B cell (primary cell): ENCODE data around the gene PARD3. TPM values are rescaled to one million over a fixed set of nuclear protein-coding genes. Genes with fewer than 3 reads are reported as not detected.

ENCODE experiments used
- ATAC-seq: fragments of 200-7000 bp; cut with Tn5 transposase; one replicate; pipeline ENCODE4 v1.10.0; 2021; ENCODE audit warnings: low read depth, mild to moderate bottlenecking, moderate number of reproducible peaks, moderate library complexity
- CTCF ChIA-PET: fragments of 350-600 bp; sonication (Branson Sonifier 250); formaldehyde crosslinking; loops from one replicate; lab custom pipeline; 2021; ENCODE audit warnings: antibody characterized with exemption, inconsistent platforms; lab: Charles Lee
- POLR2A ChIA-PET: fragments of 350-600 bp; sonication (Branson Sonifier 250); formaldehyde crosslinking; loops from one replicate; lab custom pipeline; 2021; ENCODE audit warnings: antibody characterized with exemption; lab: Charles Lee
- DNase-seq: peaks from one replicate; pipeline ENCODE4 v3.0.0; 2013
- H2AFZ ChIP-seq: 2 replicates; pipeline ENCODE4 v1.6.1; 2012; ENCODE audit warnings: mild to moderate bottlenecking, low read depth, low read length; ENCODE audit not compliant: insufficient read depth, poor library complexity, severe bottlenecking
- H3K27ac ChIP-seq, 2 donors: 1 replicate in 1 of 2; 2 replicates in 1 of 2; pipeline ENCODE4 v1.5.1; 2012 to 2013; ENCODE audit warnings: low read length in 2 of 2, mild to moderate bottlenecking in 2 of 2, moderate library complexity in 1 of 2
- H3K27me3 ChIP-seq, 4 experiments: fragments of 200-600 bp in 1 of 4; sonication (generic) in 1 of 4; replicated peaks in 1 of 4; 1 replicate in 2 of 4; 2 replicates in 2 of 4; pipeline versions ENCODE4 v1.6.1 to v1.7.0; 2013 to 2016; ENCODE audit warnings: low read length in 3 of 4, mild to moderate bottlenecking in 2 of 4, mixed read lengths in 1 of 4, moderate library complexity in 1 of 4; ENCODE audit not compliant: insufficient read depth in 4 of 4, control insufficient read depth in 3 of 4; ENCODE audit errors: control extremely low read depth in 1 of 4
- H3K36me3 ChIP-seq, 2 experiments: replicated peaks in 1 of 2; 1 replicate in 1 of 2; 2 replicates in 1 of 2; pipeline versions ENCODE4 v1.6.1 to v1.7.1; 2013; ENCODE audit warnings: low read length in 1 of 2; ENCODE audit not compliant: insufficient read depth in 2 of 2, control insufficient read depth in 1 of 2; ENCODE audit errors: control extremely low read depth in 1 of 2, extremely low read depth in 1 of 2
- H3K4me1 ChIP-seq, 2 donors: fragments of 200-600 bp in 1 of 2; sonication (generic) in 1 of 2; 1 replicate in 1 of 2; 2 replicates in 1 of 2; pipeline versions ENCODE4 v1.5.1 to v1.6.1; 2013 to 2017; ENCODE audit warnings: low read length in 2 of 2; ENCODE audit not compliant: control insufficient read depth in 2 of 2, insufficient read depth in 2 of 2
- H3K4me2 ChIP-seq: replicated peaks from 2 replicates; pipeline ENCODE3; 2012; ENCODE audit warnings: mild to moderate bottlenecking, low read depth, low read length; ENCODE audit not compliant: poor library complexity, severe bottlenecking
- H3K4me3 ChIP-seq, 5 experiments: fragments of 200-600 bp in 1 of 5; sonication (generic) in 1 of 5; 1 replicate in 3 of 5; 2 replicates in 2 of 5; pipeline versions ENCODE4 v1.5.1 to v1.7.0; 2011 to 2016; ENCODE audit warnings: low read length in 4 of 5, mild to moderate bottlenecking in 4 of 5, low read depth in 2 of 5, control low read depth in 1 of 5, moderate library complexity in 1 of 5; ENCODE audit not compliant: insufficient read depth in 1 of 5; ENCODE audit errors: control extremely low read depth in 1 of 5, extremely low read depth in 1 of 5
- H3K79me2 ChIP-seq: fragments of 200-600 bp; sonication (generic); one replicate; pipeline ENCODE4 v1.6.0; 2016; ENCODE audit warnings: low read length; ENCODE audit not compliant: control insufficient read depth, insufficient read depth
- H3K9ac ChIP-seq: fragments of 200-600 bp; sonication (generic); 2 replicates; pipeline ENCODE4 v1.6.1; 2017; ENCODE audit warnings: mild to moderate bottlenecking, low read length, moderate library complexity
- H3K9me3 ChIP-seq, 3 donors: one replicate each; pipeline versions ENCODE4 v1.6.1 to v1.7.1; 2013; ENCODE audit warnings: low read length in 2 of 3; ENCODE audit not compliant: control insufficient read depth in 2 of 3, insufficient read depth in 1 of 3; ENCODE audit errors: control extremely low read depth in 1 of 3
- H4K20me1 ChIP-seq: 2 replicates; pipeline ENCODE4 v1.6.0; 2012; ENCODE audit warnings: mild to moderate bottlenecking, low read length; ENCODE audit not compliant: insufficient read depth, control insufficient read depth, poor library complexity, severe bottlenecking
- H3K27ac Mint-ChIP-seq: one replicate; pipeline ENCODE4 v1.8.0; 2021; ENCODE audit warnings: mixed read lengths
- H3K27me3 Mint-ChIP-seq: one replicate; pipeline ENCODE4 v1.8.0; 2021; ENCODE audit warnings: mixed read lengths
- H3K4me1 Mint-ChIP-seq: one replicate; pipeline ENCODE4 v1.8.0; 2021; ENCODE audit warnings: mixed read lengths
- H3K4me3 Mint-ChIP-seq: one replicate; pipeline ENCODE4 v1.8.0; 2021; ENCODE audit warnings: mixed read lengths
- H3K9me3 Mint-ChIP-seq: one replicate; pipeline ENCODE4 v1.8.0; 2022; ENCODE audit warnings: mixed read lengths; ENCODE audit not compliant: insufficient read depth
- EZH2 ChIP-seq: IDR thresholded peaks from 2 replicates; pipeline ENCODE4 v1.6.1; 2012; ENCODE audit warnings: borderline replicate concordance, low read depth, mild to moderate bottlenecking, moderate library complexity, low read length; ENCODE audit not compliant: insufficient read depth, poor library complexity, severe bottlenecking
- WGBS: methylation state at CpG from one replicate; pipeline ENCODE4 v1.1.5; 2013; ENCODE audit warnings: missing lambda C conversion rate; ENCODE audit not compliant: insufficient coverage; 5-methylcytosine and 5-hydroxymethylcytosine counted together
- intact Hi-C: fragments of 100-400 bp; cut with micrococcal nuclease; formaldehyde crosslinking; loops from one replicate; pipeline ENCODE4 v1.10.0; 2022
- polyA plus RNA-seq: library from polyadenylated mRNA; depleted of rRNA; stranded (reverse); fragments of >200 nt; gene quantifications from 2 replicates; pipeline ENCODE4 v1.2.3, GENCODE V29; 2012
- total RNA-seq, 2 donors: library from RNA; stranded (reverse); fragments of 120-200 nt in 1 of 2; gene quantifications; 1 replicate in 1 of 2; 2 replicates in 1 of 2; pipeline versions ENCODE4 v1.2.3 to v1.2.4, GENCODE V29; 2013 to 2022
- TF ChIP-seq, protein P1 (sequence below): fragments of 200-600 bp; IDR thresholded peaks from one replicate; pipeline ENCODE4 v1.8.0; 2022; ENCODE audit warnings: antibody characterized with exemption, mild to moderate bottlenecking

The PARD3 gene
- total and polyA plus RNA-seq, 2 donors (not counting 1 experiment from before 2014, with no cell fraction given) = not detected

DNA sequence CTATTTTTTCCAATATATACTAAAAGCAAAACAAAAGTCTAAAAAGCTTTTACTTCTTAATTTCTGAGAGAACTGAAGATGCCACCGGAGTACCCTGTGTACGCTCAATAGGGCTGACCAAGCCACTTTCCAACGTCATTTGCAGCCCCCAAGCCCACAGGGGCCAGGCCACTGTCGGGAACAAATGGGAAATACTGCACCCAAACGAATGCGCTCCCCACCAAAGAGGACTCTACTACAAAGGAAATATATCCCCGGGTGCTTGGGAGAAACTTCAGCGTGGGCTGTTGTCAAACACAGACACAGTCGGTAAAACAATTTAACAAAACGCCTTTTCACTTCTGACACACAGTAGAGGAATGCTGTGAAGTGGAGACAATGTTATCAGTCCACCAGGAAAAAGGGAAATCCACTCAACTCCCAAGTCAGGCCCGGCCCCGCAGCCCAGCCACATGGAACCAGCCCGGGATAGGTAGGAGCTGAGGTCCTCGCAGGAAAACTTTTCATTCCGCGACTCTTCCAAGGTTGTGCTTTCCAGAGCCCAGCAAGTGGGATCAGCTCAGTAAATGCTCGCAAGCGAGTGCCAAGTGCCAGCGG lies 1.4 kb downstream of the PARD3 start:
- Histone ChIP-seq H3K4me3 (no peak overlapping the region), H3K4me2 (peak overlapping the region; percentile 55), H3K27ac (no peak overlapping the region), H3K9me3 (peaks cover 0 to 3% (median 0%) of the 10 kb centered on the region in 3 donors), H4K20me1 (no peaks in the 10 kb centered on the region), H3K4me1 (peaks cover 3 to 7% of the 10 kb centered on the region in 2 donors), H3K27me3 (peaks cover 0 to 40% (median 5%) of the 10 kb centered on the region in 4 experiments), H2AFZ (no peak overlapping the region), H3K36me3 (no peaks in the 10 kb centered on the region), H3K9ac (no peak overlapping the region), H3K79me2 (no peaks in the 10 kb centered on the region)
- ATAC-seq = no peak
- DNase-seq = no peak
- ChIA-PET POLR2A (no interaction called here), CTCF (no interaction called here)
- H3K27ac Mint-ChIP-seq = no peak overlapping the region
- H3K27me3 Mint-ChIP-seq = peaks cover 58% of the 10 kb centered on the region
- intact Hi-C loops = no loop called here
- 35% methylated on average over 11 of the region's 19 CpGs for WGBS
- peaks cover 17% of the 10 kb centered on the region for H3K4me1 Mint-ChIP-seq
- no peaks in the 10 kb centered on the region for H3K9me3 Mint-ChIP-seq
- TF ChIP-seq, protein P1, sequence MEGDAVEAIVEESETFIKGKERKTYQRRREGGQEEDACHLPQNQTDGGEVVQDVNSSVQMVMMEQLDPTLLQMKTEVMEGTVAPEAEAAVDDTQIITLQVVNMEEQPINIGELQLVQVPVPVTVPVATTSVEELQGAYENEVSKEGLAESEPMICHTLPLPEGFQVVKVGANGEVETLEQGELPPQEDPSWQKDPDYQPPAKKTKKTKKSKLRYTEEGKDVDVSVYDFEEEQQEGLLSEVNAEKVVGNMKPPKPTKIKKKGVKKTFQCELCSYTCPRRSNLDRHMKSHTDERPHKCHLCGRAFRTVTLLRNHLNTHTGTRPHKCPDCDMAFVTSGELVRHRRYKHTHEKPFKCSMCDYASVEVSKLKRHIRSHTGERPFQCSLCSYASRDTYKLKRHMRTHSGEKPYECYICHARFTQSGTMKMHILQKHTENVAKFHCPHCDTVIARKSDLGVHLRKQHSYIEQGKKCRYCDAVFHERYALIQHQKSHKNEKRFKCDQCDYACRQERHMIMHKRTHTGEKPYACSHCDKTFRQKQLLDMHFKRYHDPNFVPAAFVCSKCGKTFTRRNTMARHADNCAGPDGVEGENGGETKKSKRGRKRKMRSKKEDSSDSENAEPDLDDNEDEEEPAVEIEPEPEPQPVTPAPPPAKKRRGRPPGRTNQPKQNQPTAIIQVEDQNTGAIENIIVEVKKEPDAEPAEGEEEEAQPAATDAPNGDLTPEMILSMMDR = no peak
- TF ChIP-seq EZH2 = no peak
- peak overlapping the region; percentile 51 for H3K4me3 Mint-ChIP-seq

DNA sequence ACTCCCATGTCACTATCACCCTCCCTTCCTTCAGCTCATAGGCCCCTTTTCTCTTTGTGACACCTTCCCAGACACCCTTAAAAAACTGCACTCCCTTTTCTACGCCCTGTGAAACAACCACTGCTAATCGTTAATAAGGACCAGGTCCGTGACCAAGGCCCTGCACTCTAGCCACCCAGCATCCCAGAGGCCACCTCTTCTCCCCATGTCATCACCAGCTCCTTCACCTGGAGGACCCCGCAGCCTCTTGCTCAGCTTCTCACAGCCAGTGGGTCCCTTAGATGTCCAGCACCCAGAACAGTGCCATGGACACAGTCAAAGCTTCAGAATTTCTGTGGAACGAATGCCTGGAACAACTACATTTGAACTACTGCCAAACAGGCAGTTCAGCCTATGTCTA lies 2.3 kb downstream of the PARD3 start:
- H3K4me3 Mint-ChIP-seq = no peak overlapping the region
- Histone ChIP-seq H3K27ac (no peak overlapping the region), H3K79me2 (no peaks in the 10 kb centered on the region), H3K9ac (no peak overlapping the region), H2AFZ (no peak overlapping the region), H4K20me1 (no peaks in the 10 kb centered on the region), H3K4me2 (no peak overlapping the region), H3K4me1 (peaks cover 3 to 7% of the 10 kb centered on the region in 2 donors), H3K9me3 (peaks cover 0 to 3% (median 0%) of the 10 kb centered on the region in 3 donors), H3K4me3 (no peak overlapping the region), H3K36me3 (no peaks in the 10 kb centered on the region), H3K27me3 (peaks cover 0 to 38% (median 5%) of the 10 kb centered on the region in 4 experiments)
- no peaks in the 10 kb centered on the region for H3K9me3 Mint-ChIP-seq
- H3K4me1 Mint-ChIP-seq = peaks cover 17% of the 10 kb centered on the region
- intact Hi-C loops = no loop called here
- ATAC-seq (no peak), DNase-seq (no peak)
- POLR2A ChIA-PET = no interaction called here
- no peak overlapping the region for H3K27ac Mint-ChIP-seq
- WGBS = 89% methylated on average over 4 of the region's 5 CpGs
- CTCF ChIA-PET = no interaction called here
- TF ChIP-seq, protein P1 = no peak
- TF ChIP-seq EZH2 = no peak
- peaks cover 64% of the 10 kb centered on the region for H3K27me3 Mint-ChIP-seq
